KMS-11 (cell line): ENCODE results near the gene NEK7.

Experiments used
- H2AFZ ChIP-seq: fragments of 200-600 bp; sonication (generic); 2 replicates; pipeline ENCODE4 v1.6.1; 2016; ENCODE audit warnings: antibody characterized with exemption, mixed run types, low read depth
- H3K27ac ChIP-seq: fragments of 200-600 bp; sonication (generic); 2 replicates; pipeline ENCODE4 v1.6.1; 2016; ENCODE audit warnings: mild to moderate bottlenecking, mixed run types
- H3K27me3 ChIP-seq: fragments of 200-600 bp; sonication (generic); 2 replicates; pipeline ENCODE4 v1.6.1; 2017; ENCODE audit warnings: mild to moderate bottlenecking, low read depth, mixed run types, moderate library complexity; ENCODE audit not compliant: insufficient read depth
- H3K36me3 ChIP-seq: fragments of 200-600 bp; sonication (generic); 2 replicates; pipeline ENCODE4 v1.6.1; 2017; ENCODE audit warnings: mild to moderate bottlenecking, mixed run types; ENCODE audit not compliant: insufficient read depth
- H3K4me1 ChIP-seq: fragments of 200-600 bp; sonication (generic); 2 replicates; pipeline ENCODE4 v1.6.1; 2016; ENCODE audit warnings: mild to moderate bottlenecking, low read depth, mixed run types; ENCODE audit not compliant: poor library complexity, severe bottlenecking
- H3K4me2 ChIP-seq: fragments of 200-600 bp; sonication (generic); 2 replicates; pipeline ENCODE4 v1.7.0; 2016; ENCODE audit warnings: mild to moderate bottlenecking, mixed run types
- H3K4me3 ChIP-seq: fragments of 200-600 bp; sonication (generic); IDR thresholded peaks from 2 replicates; pipeline ENCODE4 v1.6.1; 2017; ENCODE audit warnings: low read depth, low read length, mixed read lengths; ENCODE audit not compliant: insufficient read depth
- H3K79me2 ChIP-seq: fragments of 200-600 bp; sonication (generic); 2 replicates; pipeline ENCODE4 v1.6.1; 2016; ENCODE audit warnings: low read depth, mixed run types; ENCODE audit not compliant: insufficient read depth
- H3K9ac ChIP-seq: fragments of 200-600 bp; sonication (generic); 2 replicates; pipeline ENCODE4 v1.6.1; 2016; ENCODE audit warnings: mild to moderate bottlenecking, mixed run types
- H4K20me1 ChIP-seq: fragments of 200-600 bp; sonication (generic); 2 replicates; pipeline ENCODE4 v1.6.1; 2016; ENCODE audit warnings: mild to moderate bottlenecking, mixed run types; ENCODE audit not compliant: insufficient read depth
- TF ChIP-seq, protein P1 (sequence below): fragments of 200-600 bp; sonication (generic); conservative IDR thresholded peaks from 2 replicates; pipeline ENCODE4 v1.6.1; 2017; ENCODE audit warnings: low read depth, mild to moderate bottlenecking, antibody characterized with exemption, low read length, moderate library complexity, mixed read lengths

The NEK7 gene

GRCh38 chr1:198184516-198184915, 27.7 kb downstream of the NEK7 start:
- Histone ChIP-seq H3K27me3 (no peaks in the 10 kb centered on the region), H3K4me1 (peaks cover 47% of the 10 kb centered on the region), H3K9ac (no peak overlapping the region), H2AFZ (no peak overlapping the region), H3K79me2 (peaks cover 94% of the 10 kb centered on the region), H3K4me3 (no peak overlapping the region), H3K4me2 (no peak overlapping the region), H3K27ac (no peak overlapping the region), H4K20me1 (no peaks in the 10 kb centered on the region), H3K36me3 (no peaks in the 10 kb centered on the region)
- TF ChIP-seq, protein P1, sequence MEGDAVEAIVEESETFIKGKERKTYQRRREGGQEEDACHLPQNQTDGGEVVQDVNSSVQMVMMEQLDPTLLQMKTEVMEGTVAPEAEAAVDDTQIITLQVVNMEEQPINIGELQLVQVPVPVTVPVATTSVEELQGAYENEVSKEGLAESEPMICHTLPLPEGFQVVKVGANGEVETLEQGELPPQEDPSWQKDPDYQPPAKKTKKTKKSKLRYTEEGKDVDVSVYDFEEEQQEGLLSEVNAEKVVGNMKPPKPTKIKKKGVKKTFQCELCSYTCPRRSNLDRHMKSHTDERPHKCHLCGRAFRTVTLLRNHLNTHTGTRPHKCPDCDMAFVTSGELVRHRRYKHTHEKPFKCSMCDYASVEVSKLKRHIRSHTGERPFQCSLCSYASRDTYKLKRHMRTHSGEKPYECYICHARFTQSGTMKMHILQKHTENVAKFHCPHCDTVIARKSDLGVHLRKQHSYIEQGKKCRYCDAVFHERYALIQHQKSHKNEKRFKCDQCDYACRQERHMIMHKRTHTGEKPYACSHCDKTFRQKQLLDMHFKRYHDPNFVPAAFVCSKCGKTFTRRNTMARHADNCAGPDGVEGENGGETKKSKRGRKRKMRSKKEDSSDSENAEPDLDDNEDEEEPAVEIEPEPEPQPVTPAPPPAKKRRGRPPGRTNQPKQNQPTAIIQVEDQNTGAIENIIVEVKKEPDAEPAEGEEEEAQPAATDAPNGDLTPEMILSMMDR: no peak

DNA sequence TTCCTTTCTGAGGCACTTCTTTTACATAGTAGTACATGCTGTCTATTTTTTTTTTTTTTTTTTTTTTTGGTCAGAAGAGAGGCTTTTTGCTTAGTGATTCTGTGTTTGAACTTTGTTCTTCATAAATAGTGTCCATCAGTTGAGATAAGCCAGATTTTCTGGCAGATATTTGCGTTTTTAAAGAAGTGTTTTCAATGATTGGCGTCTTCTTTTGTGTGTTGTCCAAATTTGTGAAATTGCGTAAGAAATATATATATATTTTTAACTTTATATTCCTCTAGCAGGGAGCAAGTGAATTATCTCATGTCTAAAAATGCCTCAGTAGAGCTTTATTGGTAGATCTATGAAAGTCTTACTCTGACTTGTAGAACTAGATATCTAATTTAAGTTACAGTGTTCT, 28.3 kb downstream of the NEK7 start:
- H3K4me3 ChIP-seq: no peak overlapping the region
- peak overlapping the region; percentile 18; the same call in 1 of the 2 replicates for H3K4me2 ChIP-seq
- H4K20me1 ChIP-seq: no peaks in the 10 kb centered on the region
- no peaks in the 10 kb centered on the region for H3K36me3 ChIP-seq
- peaks cover 40% of the 10 kb centered on the region for H3K4me1 ChIP-seq
- no peak overlapping the region for H2AFZ ChIP-seq
- TF ChIP-seq, protein P1: no peak
- peaks cover 94% of the 10 kb centered on the region for H3K79me2 ChIP-seq
- no peak overlapping the region for H3K9ac ChIP-seq
- H3K27me3 ChIP-seq: no peaks in the 10 kb centered on the region
- no peak overlapping the region for H3K27ac ChIP-seq

GRCh38 chr1:198185759-198186158, 29.0 kb downstream of the NEK7 start:
- peaks cover 34% of the 10 kb centered on the region for H3K4me1 ChIP-seq
- no peaks in the 10 kb centered on the region for H4K20me1 ChIP-seq

DNA sequence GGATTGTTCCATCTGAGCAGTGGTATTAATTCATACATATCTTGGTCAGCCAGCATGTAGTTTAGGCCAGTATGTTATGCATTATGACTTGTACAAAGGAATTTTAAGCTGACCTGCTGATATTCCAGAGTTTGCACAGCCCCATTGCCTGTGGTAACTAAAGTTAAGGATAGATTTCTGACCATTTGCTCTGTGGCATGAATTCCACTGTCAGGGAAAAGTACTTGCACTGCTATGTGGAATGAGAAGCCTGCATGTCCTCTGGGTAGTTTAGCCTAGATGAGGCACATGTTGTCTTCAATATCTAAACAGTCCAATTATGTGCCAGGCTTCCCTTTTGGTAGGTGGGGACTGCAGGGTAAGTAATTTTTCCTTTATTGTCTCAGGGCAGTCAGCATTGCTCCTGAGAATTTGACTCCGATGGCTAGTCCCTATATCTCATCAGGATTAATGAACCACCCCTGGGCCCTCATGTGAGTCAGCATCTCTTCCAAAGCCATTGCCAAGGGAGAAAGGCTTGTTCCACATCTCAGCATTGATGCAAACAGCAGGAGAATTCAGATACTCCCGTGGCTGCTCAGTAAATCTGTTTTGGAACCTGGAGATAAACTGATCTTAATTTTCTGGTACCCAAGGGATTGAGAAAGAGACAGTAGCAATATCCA, 30.2 kb downstream of the NEK7 start:
- Histone ChIP-seq H3K9ac (no peak overlapping the region), H3K79me2 (peaks cover 92% of the 10 kb centered on the region), H2AFZ (no peak overlapping the region), H3K27me3 (no peaks in the 10 kb centered on the region), H3K4me2 (no peak overlapping the region), H4K20me1 (no peaks in the 10 kb centered on the region), H3K36me3 (no peaks in the 10 kb centered on the region), H3K27ac (no peak overlapping the region), H3K4me1 (peaks cover 28% of the 10 kb centered on the region), H3K4me3 (no peak overlapping the region)
- TF ChIP-seq, protein P1: no peak

More at GRCh38 chr1:198185759-198186158, 29.0 kb downstream of the NEK7 start:
- Histone ChIP-seq H3K4me3 (no peak overlapping the region), H3K4me2 (peak overlapping the region; percentile 18; the same call in 1 of the 2 replicates), H3K27me3 (no peaks in the 10 kb centered on the region), H3K36me3 (no peaks in the 10 kb centered on the region), H3K79me2 (peaks cover 94% of the 10 kb centered on the region), H3K9ac (no peak overlapping the region), H2AFZ (no peak overlapping the region), H3K27ac (no peak overlapping the region)
- TF ChIP-seq, protein P1: no peak
